ENCODE results near the gene USP31. TPM values are rescaled to one million over a fixed set of nuclear protein-coding genes. Genes with fewer than 3 reads are reported as not detected.

The USP31 gene
- total RNA-seq, 1 experiment from 2014 or later: 16.1 TPM

DNA sequence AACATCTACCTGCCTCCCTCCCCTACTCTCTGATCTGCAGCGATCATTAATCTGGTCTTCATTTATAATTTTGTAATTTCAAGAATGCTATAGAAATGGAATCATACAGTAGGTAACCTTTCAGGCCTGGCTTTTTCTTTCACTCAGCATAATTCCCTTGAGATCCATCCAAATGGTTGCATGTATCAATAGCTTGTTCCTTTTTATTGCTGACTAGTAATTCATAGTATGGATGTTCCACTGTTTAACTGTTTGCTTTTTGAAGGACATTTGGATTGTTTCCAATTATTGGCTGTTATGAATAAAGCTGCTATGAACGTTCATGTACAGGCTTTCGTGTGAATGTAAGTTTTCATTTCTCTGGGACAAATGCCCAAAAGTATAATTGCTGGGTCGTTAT, 125.2 kb downstream of the USP31 start:
- Histone ChIP-seq H2BK5ac (ENCODE audit: insufficient read length, low read length) (no peak overlapping the region), H3K56ac (ENCODE audit: insufficient read length, low read depth, low read length) (no peak overlapping the region), H4K91ac (ENCODE audit: insufficient read length, low read depth, low read length) (no peak overlapping the region), H3K23me2 (ENCODE audit: insufficient read length, low read depth, low read length, poor library complexity, severe bottlenecking) (no peaks in the 10 kb centered on the region), H3K14ac (ENCODE audit: insufficient read depth, low read length) (no peak overlapping the region), H2AFZ (ENCODE audit: low read length) (no peak overlapping the region), H2BK120ac (ENCODE audit: low read depth, low read length, poor library complexity, severe bottlenecking) (no peak overlapping the region), H2BK20ac (ENCODE audit: low read depth, low read length, poor library complexity, severe bottlenecking) (no peak overlapping the region), H3K79me1 (ENCODE audit: insufficient read depth, low read depth, low read length, poor library complexity, severe bottlenecking) (no peaks in the 10 kb centered on the region), H2AK5ac (ENCODE audit: insufficient read length, low read length) (no peak overlapping the region), H2BK12ac (ENCODE audit: insufficient read length, low read depth, low read length) (no peak overlapping the region), H3K18ac (ENCODE audit: insufficient read length, low read depth, low read length) (no peak overlapping the region), H3T11ph (ENCODE audit: low read length) (no peak overlapping the region), H4K20me1 (ENCODE audit: control insufficient read depth, insufficient read depth, insufficient read length) (no peaks in the 10 kb centered on the region), H3K9me3 (ENCODE audit: control insufficient read depth, low read depth, low read length) (no peaks in the 10 kb centered on the region), H2BK15ac (ENCODE audit: low read depth, low read length) (no peak overlapping the region), H3K9ac (ENCODE audit: extremely low read depth, insufficient read length, low read length) (no peak overlapping the region), H3K4me2 (ENCODE audit: insufficient read depth, insufficient read length, low read length) (no peak overlapping the region), H3K4me1 (ENCODE audit: insufficient read depth, low read length) (no peaks in the 10 kb centered on the region), H3K27ac (ENCODE audit: insufficient read length, low read depth, low read length) (no peak overlapping the region), H3K79me2 (ENCODE audit: insufficient read depth, low read length) (no peaks in the 10 kb centered on the region), H3K4ac (ENCODE audit: low read depth, low read length) (no peak overlapping the region), H4K8ac (replicated peaks; ENCODE audit: insufficient read length, low read depth, low read length) (no peak overlapping the region), H3K23ac (ENCODE audit: insufficient read length, low read depth, low read length) (no peak overlapping the region), H4K5ac (ENCODE audit: insufficient read length, low read depth, low read length) (no peak overlapping the region), H3K27me3 (ENCODE audit: insufficient read depth, low read length) (no peaks in the 10 kb centered on the region)
- no peak for DNase-seq
- Mint-ChIP-seq H3K36me3 (ENCODE audit: insufficient read depth in 1 of 3, low read depth in 3 of 3) (no peaks in the 10 kb centered on the region), H3K27ac (no peak overlapping the region), H3K4me1 (no peaks in the 10 kb centered on the region), H3K9me3 (peaks cover 0 to 3% of the 10 kb centered on the region in 2 experiments; a peak in 1 of 5 replicates), H3K4me3 (no peak overlapping the region), H3K27me3 (ENCODE audit: low read depth) (peaks cover 4% of the 10 kb centered on the region)
- TF ChIP-seq CTCF (conservative IDR thresholded peaks at IDR 0.05): no peak
- no CpG with 5 or more reads among the region's 4 CpGs for WGBS (ENCODE audit: extremely low coverage, insufficient read length, low lambda C conversion rate)

Measured in H9 (cell line).